BJ (cell line): ENCODE data around the gene PRSS56. TPM values are rescaled to one million over a fixed set of nuclear protein-coding genes. Genes with fewer than 3 reads are reported as not detected.

Source experiments
- CTCF ChIA-PET: fragments of 350-600 bp; formaldehyde crosslinking; extraction: SDS; loops from one replicate; lab custom pipeline; 2021; ENCODE audit warnings: antibody characterized with exemption, inconsistent platforms; lab: Yijun Ruan, JAX
- POLR2A ChIA-PET: fragments of 300-600 bp; sonication (Branson Sonifier 250); formaldehyde crosslinking; extraction: SDS; loops from one replicate; lab custom pipeline; 2021; ENCODE audit warnings: antibody characterized with exemption; lab: Charles Lee
- DNase-seq: peaks from one replicate; pipeline ENCODE4 v3.0.0-alpha.2; 2011; ENCODE audit warnings: low read depth
- H3K27me3 ChIP-seq: 2 replicates; pipeline ENCODE4 v1.6.0; 2011; ENCODE audit warnings: low read length; ENCODE audit not compliant: control insufficient read depth, insufficient read depth
- H3K36me3 ChIP-seq: 2 replicates; pipeline ENCODE4 v1.5.1; 2011; ENCODE audit warnings: low read length; ENCODE audit not compliant: control insufficient read depth, insufficient read depth
- H3K4me3 ChIP-seq: 2 replicates; pipeline ENCODE4 v1.5.1; 2011; ENCODE audit warnings: low read depth, mild to moderate bottlenecking, control low read depth, low read length
- polyA plus RNA-seq: library from polyadenylated mRNA; depleted of rRNA; stranded (reverse); fragments of >200 nt; gene quantifications from 2 replicates; pipeline ENCODE4 v1.2.3, GENCODE V29; 2011
- TF ChIP-seq, protein P1 (sequence below): IDR thresholded peaks from 2 replicates; pipeline ENCODE4 v1.5.1; 2011; ENCODE audit warnings: low read depth, mild to moderate bottlenecking, control low read depth, inconsistent platforms, low read length, moderate library complexity; ENCODE audit not compliant: insufficient read depth

PRSS56 gene
- polyA plus RNA-seq, 1 experiment = not detected

DNA sequence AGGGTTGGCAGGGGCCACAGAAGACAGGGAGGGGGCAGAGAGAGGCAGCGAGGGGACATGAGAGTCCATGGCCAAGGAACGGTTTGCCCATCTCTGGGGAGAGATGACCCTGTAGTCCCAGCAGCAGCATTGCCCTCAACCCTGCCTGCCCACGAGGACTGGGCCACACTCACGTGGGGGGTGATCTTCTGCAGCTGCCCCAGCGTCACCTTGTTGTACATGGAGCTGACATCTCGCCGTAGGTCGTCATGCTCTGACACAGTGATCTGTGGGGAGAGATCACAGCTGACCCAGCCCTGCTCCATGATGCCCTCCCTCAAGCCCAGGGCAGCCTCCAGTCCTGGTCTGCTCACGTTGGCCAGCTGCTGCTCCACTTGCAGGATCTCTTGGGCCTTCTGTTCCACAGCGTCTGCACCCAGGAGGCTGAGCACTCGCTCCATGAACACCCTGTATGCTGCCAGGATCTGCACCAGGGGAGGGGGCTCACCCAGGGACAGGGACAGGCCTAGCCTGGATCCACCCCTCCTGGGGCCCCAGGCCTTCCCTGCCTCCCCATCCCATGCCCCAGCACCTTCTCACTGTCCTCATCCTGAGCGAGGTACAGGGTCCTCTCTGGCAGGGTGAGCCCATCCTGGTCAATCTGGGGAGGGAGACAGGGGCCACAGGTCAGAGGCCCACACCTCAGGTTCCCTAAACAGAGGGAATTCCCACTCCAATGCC, 35.4 kb upstream of the PRSS56 start:
- TF ChIP-seq, protein P1, sequence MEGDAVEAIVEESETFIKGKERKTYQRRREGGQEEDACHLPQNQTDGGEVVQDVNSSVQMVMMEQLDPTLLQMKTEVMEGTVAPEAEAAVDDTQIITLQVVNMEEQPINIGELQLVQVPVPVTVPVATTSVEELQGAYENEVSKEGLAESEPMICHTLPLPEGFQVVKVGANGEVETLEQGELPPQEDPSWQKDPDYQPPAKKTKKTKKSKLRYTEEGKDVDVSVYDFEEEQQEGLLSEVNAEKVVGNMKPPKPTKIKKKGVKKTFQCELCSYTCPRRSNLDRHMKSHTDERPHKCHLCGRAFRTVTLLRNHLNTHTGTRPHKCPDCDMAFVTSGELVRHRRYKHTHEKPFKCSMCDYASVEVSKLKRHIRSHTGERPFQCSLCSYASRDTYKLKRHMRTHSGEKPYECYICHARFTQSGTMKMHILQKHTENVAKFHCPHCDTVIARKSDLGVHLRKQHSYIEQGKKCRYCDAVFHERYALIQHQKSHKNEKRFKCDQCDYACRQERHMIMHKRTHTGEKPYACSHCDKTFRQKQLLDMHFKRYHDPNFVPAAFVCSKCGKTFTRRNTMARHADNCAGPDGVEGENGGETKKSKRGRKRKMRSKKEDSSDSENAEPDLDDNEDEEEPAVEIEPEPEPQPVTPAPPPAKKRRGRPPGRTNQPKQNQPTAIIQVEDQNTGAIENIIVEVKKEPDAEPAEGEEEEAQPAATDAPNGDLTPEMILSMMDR = no peak
- Histone ChIP-seq H3K27me3 (peaks cover 27% of the 10 kb centered on the region), H3K36me3 (no peaks in the 10 kb centered on the region), H3K4me3 (no peak overlapping the region)
- CTCF ChIA-PET = no interaction called here
- no peak for DNase-seq
- POLR2A ChIA-PET = no interaction called here

DNA sequence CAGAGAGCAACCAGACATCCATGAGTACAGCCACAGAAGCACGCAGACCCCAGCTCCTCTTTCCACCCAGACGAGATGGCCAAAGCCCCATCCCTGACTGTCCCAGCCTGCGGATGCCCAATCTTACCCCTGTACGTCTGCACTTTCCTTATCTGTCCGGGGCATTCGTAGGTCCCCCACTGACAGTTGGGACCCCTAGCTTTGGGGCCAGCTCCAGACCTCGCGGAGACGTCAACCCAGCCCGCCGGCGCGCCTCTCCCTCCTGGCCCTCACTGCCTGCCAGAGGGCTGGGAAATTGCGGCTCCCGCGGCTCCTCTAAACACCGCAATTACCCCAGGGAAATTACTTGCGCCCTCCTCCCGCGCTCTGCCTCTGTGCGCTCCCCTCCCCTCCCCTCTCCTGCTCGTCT, 34.8 kb upstream of the PRSS56 start:
- H3K36me3 ChIP-seq = no peaks in the 10 kb centered on the region
- peaks cover 27% of the 10 kb centered on the region for H3K27me3 ChIP-seq
- TF ChIP-seq, protein P1 = no peak
- CTCF ChIA-PET = no interaction called here
- H3K4me3 ChIP-seq = no peak overlapping the region
- no peak for DNase-seq
- POLR2A ChIA-PET = no interaction called here

- Histone ChIP-seq H3K4me3 (no peak overlapping the region), H3K27me3 (peaks cover 27% of the 10 kb centered on the region), H3K36me3 (no peaks in the 10 kb centered on the region)
- CTCF ChIA-PET = no interaction called here
- POLR2A ChIA-PET = no interaction called here
- TF ChIP-seq, protein P1 = no peak
- DNase-seq = no peak
Observed at GRCh38 chr2:232485757-232486557, 34.2 kb upstream of the PRSS56 start.

DNA sequence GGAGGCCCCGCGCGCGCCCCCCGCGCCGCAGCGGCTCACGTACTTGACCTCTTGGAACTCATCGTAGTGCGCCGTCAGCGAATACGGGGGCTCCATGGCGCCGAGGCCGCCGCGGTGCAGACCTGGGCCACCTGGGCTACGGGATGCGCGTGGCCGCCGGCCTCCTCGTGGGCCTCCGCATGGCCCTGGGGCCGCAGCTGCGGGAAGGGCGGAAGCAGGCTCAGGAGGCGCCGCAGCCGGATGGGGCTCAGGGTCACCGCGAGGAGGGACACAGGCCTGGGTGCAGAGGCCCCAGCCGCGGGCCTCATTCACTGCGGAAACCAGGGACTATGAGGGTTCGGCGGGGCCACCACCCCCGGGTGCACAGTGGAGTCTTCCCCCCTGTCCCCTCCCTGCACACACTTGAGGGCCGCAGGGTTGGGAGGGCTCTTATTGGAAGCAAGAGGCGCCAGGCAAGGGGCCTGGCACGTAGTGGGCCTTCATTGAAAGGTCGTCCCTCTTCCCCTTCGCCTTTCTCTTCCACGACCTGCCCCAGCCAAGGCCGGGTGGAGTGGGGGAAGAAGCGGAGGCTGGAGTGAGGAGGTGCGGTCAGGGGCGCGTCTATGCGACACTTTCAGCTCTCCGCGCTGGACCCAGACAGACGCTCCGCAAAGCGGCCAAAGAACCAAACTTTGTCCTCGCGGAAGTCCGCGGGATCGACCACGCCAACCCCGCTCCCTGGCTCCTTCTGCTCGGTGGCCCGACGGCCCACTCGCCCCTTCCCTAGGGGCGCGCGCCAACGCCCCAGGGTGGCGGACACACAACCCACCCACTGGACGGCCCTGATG, 33.4 kb upstream of the PRSS56 start:
- Histone ChIP-seq H3K4me3 (no peak overlapping the region), H3K27me3 (peaks cover 27% of the 10 kb centered on the region), H3K36me3 (no peaks in the 10 kb centered on the region)
- no peak for DNase-seq
- POLR2A ChIA-PET = no interaction called here
- TF ChIP-seq, protein P1 = no peak
- CTCF ChIA-PET = no interaction called here
